IMR-90 (cell line): ENCODE measurements around the gene CDKL5. TPM values are rescaled to one million over a fixed set of nuclear protein-coding genes. Genes with fewer than 3 reads are reported as not detected.
A peak's percentile ranks its signal among the peaks of the same experiment; 100 is the strongest.

Source experiments
- ATAC-seq: fragments of 200-7000 bp; cut with Tn5 transposase; 2 replicates; pipeline ENCODE4 v1.9.1; 2020; ENCODE audit warnings: low read depth, mild to moderate bottlenecking, moderate library complexity
- BruUV-seq: library from RNA; stranded (reverse); fragments of 400-500 nt; replicated peaks from 2 replicates; lab custom pipeline; 2021; lab: Mats Ljungman, UMichigan
- CTCF ChIA-PET: fragments of 300-600 bp; formaldehyde crosslinking; extraction: SDS; loops from one replicate; lab custom pipeline; 2021; ENCODE audit warnings: antibody characterized with exemption; lab: Yijun Ruan, JAX
- POLR2A ChIA-PET: fragments of 300-600 bp; sonication (Branson Sonifier 250); formaldehyde crosslinking; loops from one replicate; lab custom pipeline; 2022; ENCODE audit warnings: antibody characterized with exemption; ENCODE audit not compliant: unreplicated experiment; lab: Charles Lee
- DNase-seq: peaks from one replicate; pipeline ENCODE4 v3.0.0; 2013
- H2AFZ ChIP-seq: replicated peaks from 2 replicates; pipeline ENCODE3; 2013; ENCODE audit warnings: low read length, mild to moderate bottlenecking; ENCODE audit not compliant: poor library complexity
- H2AK5ac ChIP-seq: 2 replicates; pipeline ENCODE4 v1.6.1; 2013; ENCODE audit warnings: low read depth, low read length, inconsistent platforms
- H2AK9ac ChIP-seq: replicated peaks from 2 replicates; pipeline ENCODE3; 2013; ENCODE audit warnings: mild to moderate bottlenecking, low read depth, low read length, moderate library complexity; ENCODE audit not compliant: poor library complexity
- H2BK120ac ChIP-seq: 2 replicates; pipeline ENCODE4 v1.6.1; 2013; ENCODE audit warnings: low read depth, low read length, inconsistent platforms
- H2BK15ac ChIP-seq: 3 replicates; pipeline ENCODE4 v1.6.1; 2013; ENCODE audit warnings: low read depth, low read length, inconsistent platforms
- H2BK20ac ChIP-seq: 2 replicates; pipeline ENCODE4 v1.6.1; 2013; ENCODE audit warnings: low read depth, mild to moderate bottlenecking, inconsistent platforms, low read length, moderate library complexity
- H2BK5ac ChIP-seq: 2 replicates; pipeline ENCODE4 v1.6.1; 2013; ENCODE audit warnings: mild to moderate bottlenecking, low read depth, low read length, inconsistent platforms; ENCODE audit not compliant: poor library complexity, severe bottlenecking
- H3K14ac ChIP-seq: replicated peaks from 2 replicates; pipeline ENCODE4 v1.6.1; 2013; ENCODE audit warnings: low read depth, low read length, inconsistent platforms
- H3K18ac ChIP-seq: 2 replicates; pipeline ENCODE4 v1.6.1; 2013; ENCODE audit warnings: low read depth, low read length, control low read depth
- H3K23ac ChIP-seq: 2 replicates; pipeline ENCODE4 v1.6.1; 2013; ENCODE audit warnings: low read depth, low read length, inconsistent platforms
- H3K27ac ChIP-seq: 2 replicates; pipeline ENCODE4 v1.5.1; 2013; ENCODE audit warnings: mild to moderate bottlenecking, control low read depth, low read length; ENCODE audit not compliant: insufficient read depth
- H3K27me3 ChIP-seq: 2 replicates; pipeline ENCODE4 v1.6.1; 2013; ENCODE audit warnings: low read length; ENCODE audit not compliant: control insufficient read depth, insufficient read depth
- H3K36me3 ChIP-seq: 2 replicates; pipeline ENCODE4 v1.6.1; 2013; ENCODE audit warnings: low read length, mixed read lengths; ENCODE audit not compliant: control insufficient read depth, insufficient read depth
- H3K4ac ChIP-seq: 2 replicates; pipeline ENCODE4 v1.6.1; 2013; ENCODE audit warnings: low read depth, low read length, inconsistent platforms
- H3K4me1 ChIP-seq: 2 replicates; pipeline ENCODE4 v1.6.1; 2013; ENCODE audit warnings: low read length, mixed read lengths; ENCODE audit not compliant: control insufficient read depth, insufficient read depth
- H3K4me2 ChIP-seq: 2 replicates; pipeline ENCODE4 v1.6.1; 2013; ENCODE audit warnings: low read depth, mild to moderate bottlenecking, control low read depth, low read length, moderate library complexity
- H3K4me3 ChIP-seq: 2 replicates; pipeline ENCODE4 v1.5.1; 2013; ENCODE audit warnings: low read depth, mild to moderate bottlenecking, control low read depth, low read length, moderate library complexity; ENCODE audit not compliant: insufficient read depth
- H3K56ac ChIP-seq: 2 replicates; pipeline ENCODE4 v1.6.1; 2013; ENCODE audit warnings: low read length, inconsistent platforms; ENCODE audit not compliant: insufficient read depth; ENCODE audit errors: extremely low read depth
- H3K79me1 ChIP-seq, 2 experiments: 2 replicates each; pipeline ENCODE4 v1.6.1; 2013; ENCODE audit warnings: low read length in 2 of 2, inconsistent platforms in 1 of 2, low read depth in 1 of 2
- H3K9ac ChIP-seq: 2 replicates; pipeline ENCODE4 v1.6.1; 2013; ENCODE audit warnings: low read depth, low read length, control low read depth
- H3K9me1 ChIP-seq: 2 replicates; pipeline ENCODE4 v1.6.1; 2013; ENCODE audit warnings: low read length, inconsistent platforms; ENCODE audit not compliant: insufficient read depth
- H3K9me3 ChIP-seq: 2 replicates; pipeline ENCODE4 v1.6.1; 2013; ENCODE audit warnings: low read length; ENCODE audit not compliant: control insufficient read depth, insufficient read depth
- H4K20me1 ChIP-seq: 2 replicates; pipeline ENCODE4 v1.6.1; 2013; ENCODE audit warnings: low read length, inconsistent platforms; ENCODE audit not compliant: insufficient read depth
- H4K5ac ChIP-seq: 2 replicates; pipeline ENCODE4 v1.6.1; 2013; ENCODE audit warnings: mild to moderate bottlenecking, low read depth, low read length, control low read depth
- H4K8ac ChIP-seq, 2 experiments: 2 replicates each; pipeline ENCODE4 v1.6.1; 2013; ENCODE audit warnings: low read depth in 2 of 2, low read length in 2 of 2, control low read depth in 1 of 2, inconsistent platforms in 1 of 2
- H4K91ac ChIP-seq: 2 replicates; pipeline ENCODE4 v1.6.1; 2013; ENCODE audit warnings: low read depth, low read length, inconsistent platforms; ENCODE audit not compliant: insufficient read depth
- FOS ChIP-seq: fragments of 150-350 bp; IDR thresholded peaks from 2 replicates; pipeline ENCODE4 v1.6.1; 2016; ENCODE audit warnings: low read depth, low read length
- POLR2A ChIP-seq: IDR thresholded peaks from 2 replicates; pipeline ENCODE4 v1.6.1; 2012; ENCODE audit warnings: mild to moderate bottlenecking, low read depth, low read length
- RAD21 ChIP-seq: IDR thresholded peaks from 2 replicates; pipeline ENCODE4 v1.6.1; 2012; ENCODE audit warnings: low read length, improper control_type of control experiment
- RCOR1 ChIP-seq: IDR thresholded peaks from 2 replicates; pipeline ENCODE4 v1.6.1; 2012; ENCODE audit warnings: mild to moderate bottlenecking, low read length, improper control_type of control experiment; ENCODE audit not compliant: insufficient replicate concordance
- SMC3 ChIP-seq: fragments of 150-350 bp; IDR thresholded peaks from 2 replicates; pipeline ENCODE4 v1.6.1; 2016; ENCODE audit warnings: low read depth, mild to moderate bottlenecking, antibody characterized with exemption, low read length, moderate library complexity
- WGBS, 2 experiments: methylation state at CpG; one replicate each; pipeline versions ENCODE4 v1.1.5 to v1.1.7; 2013; ENCODE audit warnings: missing lambda C conversion rate in 2 of 2; ENCODE audit not compliant: insufficient read length in 1 of 2; ENCODE audit errors: extremely low coverage in 2 of 2; 5-methylcytosine and 5-hydroxymethylcytosine counted together
- dilution Hi-C: fragments of 300-500 bp; cut with HindIII; formaldehyde crosslinking; loops from one replicate; pipeline ENCODE4 v1.14.3; 2018; ENCODE audit warnings: low sequenced_read_pairs; ENCODE audit not compliant: unreplicated experiment
- in situ Hi-C: fragments of 300-500 bp; cut with MboI; formaldehyde crosslinking; loops from 3 replicates; pipeline ENCODE4 v1.14.3; 2019; ENCODE audit warnings: low sequenced_read_pairs, inconsistent platforms, mixed read lengths
- intact Hi-C: fragments of 100-400 bp; cut with micrococcal nuclease; formaldehyde crosslinking; loops from 2 replicates; pipeline ENCODE4 v1.10.0; 2022
- polyA plus RNA-seq, 3 experiments: library from polyadenylated mRNA; depleted of rRNA; stranded (reverse); fragments of >200 nt; gene quantifications; 2 replicates each; pipeline ENCODE4 v1.2.3, GENCODE V29; 2012; ENCODE audit warnings: low replicate concordance in 1 of 3
- total RNA-seq: library from RNA; depleted of rRNA; stranded (reverse); fragments of >200 nt; gene quantifications from 2 replicates; pipeline ENCODE4 v1.2.3, GENCODE V29; 2012

CDKL5 gene
- total and polyA plus RNA-seq, 2 of the 4 experiments (the other 2 are of a cell fraction), result 3.5 to 9.7 TPM

DNA sequence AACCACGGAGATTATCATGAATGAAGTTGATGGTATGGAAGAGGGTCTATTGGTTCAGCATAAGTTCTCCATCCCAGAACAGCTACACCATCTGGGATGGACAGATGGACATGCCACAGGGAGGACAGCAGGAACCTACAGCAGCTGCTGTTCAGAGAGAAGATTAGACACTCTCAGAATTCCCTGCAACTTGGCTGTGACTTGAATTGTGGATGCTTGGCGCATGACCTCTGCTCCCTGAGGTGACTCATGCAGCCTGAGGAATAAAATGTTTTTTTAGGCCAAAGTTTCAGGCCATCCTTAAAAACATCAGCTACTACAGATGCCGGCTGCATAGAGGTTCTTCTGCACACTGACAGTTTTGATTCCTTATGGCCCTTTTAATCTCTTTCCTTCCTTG, 149.2 kb downstream of the CDKL5 start:
- no peak overlapping the region for H3K4me3 ChIP-seq
- H4K5ac ChIP-seq, result no peak overlapping the region
- no peak overlapping the region for H2BK15ac ChIP-seq
- no peak for TF ChIP-seq SMC3
- TF ChIP-seq POLR2A, result no peak
- TF ChIP-seq RAD21, result no peak
- peak; percentile 39; the same call in 1 of the 2 replicates for TF ChIP-seq FOS
- no peak for TF ChIP-seq RCOR1
- H2BK20ac ChIP-seq, result no peak overlapping the region
- H3K9me3 ChIP-seq, result no peaks in the 10 kb centered on the region
- H3K56ac ChIP-seq, result no peak overlapping the region
- H3K4ac ChIP-seq, result no peak overlapping the region
- H3K27me3 ChIP-seq, result no peaks in the 10 kb centered on the region
- BruUV-seq, result no TSS peak
- intact Hi-C loops (loop anchor here (10.0 kb wide), 1 partner anchor 150 kb away; the partner anchor contains the start of gene CDKL5), in situ Hi-C loops (no loop called here), dilution Hi-C loops (no loop called here)
- 0 out of 2 replicates have a peak, but pooled peaks cover 2% of the 10 kb centered on the region for H3K4me1 ChIP-seq
- no peak overlapping the region for H4K91ac ChIP-seq
- POLR2A ChIA-PET, result interaction anchor here (0.6 kb wide), 2 partner anchors 100 to 149 kb away, joined by 3 to 4 read pairs; partner anchors contain the start of gene CDKL5
- H3K23ac ChIP-seq, result no peak overlapping the region
- no peak overlapping the region for H3K18ac ChIP-seq
- no peaks in the 10 kb centered on the region for H3K36me3 ChIP-seq
- no peak overlapping the region for H3K4me2 ChIP-seq
- CTCF ChIA-PET, result interaction anchor here (0.6 kb wide), 1 partner anchor 821 kb away, joined by 3 read pairs; no protein-coding TSS in a partner anchor
- peaks cover 0 to 3% of the 10 kb centered on the region in 2 experiments; a peak in 2 of 4 replicates for H3K79me1 ChIP-seq
- H2AK5ac ChIP-seq, result no peak overlapping the region
- no peak overlapping the region for H3K9ac ChIP-seq
- no peak overlapping the region for H2BK5ac ChIP-seq
- H3K27ac ChIP-seq, result no peak overlapping the region
- no peaks in the 10 kb centered on the region for H4K20me1 ChIP-seq
- DNase-seq, result peak; percentile 81
- no peak overlapping the region for H2AFZ ChIP-seq
- no peak overlapping the region for H2AK9ac ChIP-seq
- ATAC-seq, result peak; percentile 79
- no peak overlapping the region for H4K8ac ChIP-seq
- no peaks in the 10 kb centered on the region; the same call in 1 of the 2 replicates for H3K9me1 ChIP-seq
- no peak overlapping the region for H2BK120ac ChIP-seq
- no peak overlapping the region for H3K14ac ChIP-seq
- WGBS, 2 experiments, result no CpG with 5 or more reads among the region's 3 CpGs
